Measurements from ENCODE around the gene RTN4RL1.

The RTN4RL1 gene, protein sequence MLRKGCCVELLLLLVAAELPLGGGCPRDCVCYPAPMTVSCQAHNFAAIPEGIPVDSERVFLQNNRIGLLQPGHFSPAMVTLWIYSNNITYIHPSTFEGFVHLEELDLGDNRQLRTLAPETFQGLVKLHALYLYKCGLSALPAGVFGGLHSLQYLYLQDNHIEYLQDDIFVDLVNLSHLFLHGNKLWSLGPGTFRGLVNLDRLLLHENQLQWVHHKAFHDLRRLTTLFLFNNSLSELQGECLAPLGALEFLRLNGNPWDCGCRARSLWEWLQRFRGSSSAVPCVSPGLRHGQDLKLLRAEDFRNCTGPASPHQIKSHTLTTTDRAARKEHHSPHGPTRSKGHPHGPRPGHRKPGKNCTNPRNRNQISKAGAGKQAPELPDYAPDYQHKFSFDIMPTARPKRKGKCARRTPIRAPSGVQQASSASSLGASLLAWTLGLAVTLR

DNA sequence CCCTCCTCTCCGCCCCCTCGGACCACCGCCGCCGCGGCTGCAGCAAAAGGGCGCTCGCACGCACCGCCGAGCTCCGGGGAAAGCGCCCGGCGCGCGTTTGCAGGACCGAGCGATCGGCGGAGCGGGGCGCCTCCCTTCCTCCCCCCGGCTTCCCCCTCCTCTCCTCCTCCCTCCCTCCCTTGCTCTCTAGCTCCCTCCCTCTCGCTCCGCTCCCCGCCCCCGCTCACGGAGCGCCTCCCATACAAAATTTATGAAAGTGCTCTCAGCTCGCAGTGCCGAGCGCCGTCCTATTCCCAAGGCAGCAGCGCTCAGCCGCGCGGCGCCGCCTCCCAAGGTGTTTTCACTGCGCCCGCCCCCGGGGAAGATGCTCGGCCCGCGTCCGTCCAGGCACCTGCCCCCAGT lies at the start of gene RTN4RL1:
TSS of gene RTN4RL1 (minus strand) at position 115 of the 402 bp plus-strand sequence. CDS start 469 bp downstream, outside the sequence.
- DNase-seq (ENCODE audit: low read depth), result no peak

DNA sequence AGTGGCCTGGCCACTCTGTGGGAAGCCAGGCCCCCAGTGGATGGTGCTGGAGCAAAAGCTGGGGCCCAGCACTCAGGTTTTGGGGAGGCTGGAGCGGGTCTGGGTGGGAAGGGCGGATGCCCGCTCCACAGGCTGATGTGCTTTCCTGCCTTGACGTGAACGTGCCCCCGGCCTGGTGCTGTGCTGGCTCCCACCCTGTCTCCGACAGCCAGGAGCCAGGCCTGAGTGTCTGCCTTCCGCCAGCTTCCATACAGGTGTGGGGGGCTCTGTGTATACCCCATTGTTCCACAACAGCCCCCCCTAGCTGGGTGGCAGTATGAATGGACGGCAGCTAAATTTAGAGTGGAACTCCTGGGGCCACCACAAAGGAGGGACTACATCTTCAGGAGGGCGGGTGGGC lies 49.8 kb upstream of the RTN4RL1 start:
- no peak for DNase-seq (ENCODE audit: low read depth)

DNA sequence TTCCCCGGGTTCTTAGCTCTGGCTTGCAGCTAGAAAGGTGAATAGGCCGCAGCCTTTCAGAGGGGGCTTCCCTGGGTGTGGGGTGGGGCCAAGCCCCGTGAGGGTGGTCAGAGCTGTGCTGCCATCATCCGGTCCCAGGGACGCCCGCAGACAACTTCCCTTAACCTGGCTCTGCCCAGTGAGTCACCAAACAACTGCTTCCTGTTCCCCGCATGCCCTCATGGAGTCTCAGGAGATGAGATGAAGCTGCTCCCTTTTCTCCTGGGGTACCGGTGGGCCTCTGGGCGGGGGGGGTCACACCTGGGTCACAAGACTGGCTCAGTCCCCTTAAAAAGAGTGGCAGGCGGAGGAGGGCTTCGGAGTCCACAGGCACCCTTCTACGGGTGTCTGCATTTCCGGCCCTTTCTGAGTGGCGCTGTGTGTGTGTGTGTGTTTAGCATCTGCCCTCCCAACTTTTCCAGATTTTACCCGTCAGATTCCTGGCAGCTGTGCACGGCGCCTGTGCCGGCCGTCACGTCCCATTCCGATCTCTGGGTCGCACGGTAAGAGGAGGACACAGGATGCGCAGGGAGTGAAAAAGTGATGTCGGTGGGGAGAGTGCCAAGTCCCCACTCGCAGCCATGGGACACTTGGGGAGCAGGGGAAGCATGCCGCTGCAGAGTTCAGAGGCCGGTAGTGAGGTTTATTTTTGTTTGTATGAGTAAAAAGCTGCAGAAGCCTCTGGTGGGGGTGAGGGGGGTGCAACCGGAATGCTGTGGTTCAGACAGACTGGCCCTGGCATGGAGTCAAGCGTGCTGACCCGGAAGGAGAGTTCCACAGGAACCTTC lies 46.5 kb upstream of the RTN4RL1 start:
- no peak for DNase-seq (ENCODE audit: low read depth)

DNA sequence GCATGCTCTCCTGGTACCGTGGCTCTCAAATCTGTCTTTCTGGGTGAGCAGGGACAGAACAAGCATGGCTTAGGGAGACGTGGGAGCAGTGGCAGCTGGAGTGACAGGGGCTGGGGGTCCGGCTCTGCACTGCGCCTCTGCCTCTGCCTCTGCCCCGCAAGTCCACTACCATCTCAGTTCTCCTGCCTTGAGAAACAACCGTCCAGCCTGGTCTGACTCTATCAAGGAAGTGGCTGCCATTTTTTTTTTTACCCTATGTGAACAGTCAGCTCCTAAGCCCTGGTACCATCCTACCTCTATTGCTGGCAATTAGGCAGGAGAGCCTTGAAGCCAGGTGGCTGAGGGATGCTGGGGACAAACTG lies 45.9 kb upstream of the RTN4RL1 start:
- DNase-seq (ENCODE audit: low read depth), result no peak

DNA sequence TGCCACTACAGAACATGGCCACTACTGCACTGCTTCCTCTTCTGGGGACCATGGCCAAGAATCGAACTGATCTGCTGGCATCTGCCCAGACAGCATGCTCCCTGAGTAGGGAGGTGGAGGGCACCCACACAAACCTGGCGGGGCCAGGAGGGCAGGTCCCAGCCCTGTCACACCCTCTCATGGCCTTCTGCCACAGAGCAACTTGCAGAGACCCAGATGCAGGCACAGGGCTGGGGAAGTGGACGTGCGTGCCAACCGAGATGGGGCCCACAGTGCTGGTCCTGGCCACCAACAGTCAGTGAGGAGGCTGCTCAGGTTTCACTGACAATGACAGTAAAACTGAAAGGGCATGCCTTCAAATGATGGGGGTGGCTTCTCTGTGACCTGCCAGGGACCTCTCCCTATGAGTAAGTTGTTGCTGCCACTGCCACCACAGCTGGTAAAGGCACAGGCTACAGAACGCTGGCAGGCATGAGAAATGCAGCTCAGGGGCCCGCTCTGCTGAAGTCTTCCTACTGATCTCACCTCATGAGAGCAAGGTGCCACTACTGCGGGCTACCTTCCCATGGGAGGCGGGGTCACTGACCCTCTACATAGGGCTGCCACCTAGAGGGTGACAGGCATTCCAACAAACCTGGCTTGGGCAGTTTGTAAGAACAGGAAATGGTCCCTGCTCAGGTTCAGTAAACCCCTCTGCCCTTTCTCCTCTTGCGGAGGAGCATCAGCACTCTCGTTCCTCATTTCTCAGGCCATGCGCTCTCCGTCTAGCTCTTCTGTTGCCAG lies 45.3 kb upstream of the RTN4RL1 start:
- no peak for DNase-seq (ENCODE audit: low read depth)

DNA sequence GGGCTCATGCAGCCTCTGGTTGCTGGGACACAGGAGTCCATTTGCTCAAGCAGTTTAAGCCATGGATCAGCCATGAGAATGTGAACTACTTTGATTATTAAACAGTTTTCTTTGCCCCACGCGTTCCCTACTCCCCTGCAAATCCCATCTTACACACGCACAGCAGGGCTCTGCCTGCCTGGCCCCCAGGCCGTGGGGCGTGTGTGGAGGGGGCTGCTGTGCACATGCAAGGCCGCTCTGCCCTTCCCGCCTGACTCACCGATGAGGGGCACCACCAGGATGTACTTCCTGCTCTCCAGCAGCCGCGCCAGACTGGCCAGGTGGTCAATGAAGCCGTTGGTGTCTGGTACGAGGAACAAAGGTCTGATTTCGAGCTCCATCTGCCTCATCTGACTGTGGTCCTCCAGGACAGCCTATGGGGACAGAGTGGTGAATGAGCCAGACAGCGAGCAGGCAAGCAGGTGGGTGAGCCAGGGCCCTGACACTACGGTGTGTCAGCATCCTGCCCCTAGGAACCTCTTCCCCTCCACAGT lies 43.5 kb upstream of the RTN4RL1 start:
- no peak for DNase-seq (ENCODE audit: low read depth)

DNA sequence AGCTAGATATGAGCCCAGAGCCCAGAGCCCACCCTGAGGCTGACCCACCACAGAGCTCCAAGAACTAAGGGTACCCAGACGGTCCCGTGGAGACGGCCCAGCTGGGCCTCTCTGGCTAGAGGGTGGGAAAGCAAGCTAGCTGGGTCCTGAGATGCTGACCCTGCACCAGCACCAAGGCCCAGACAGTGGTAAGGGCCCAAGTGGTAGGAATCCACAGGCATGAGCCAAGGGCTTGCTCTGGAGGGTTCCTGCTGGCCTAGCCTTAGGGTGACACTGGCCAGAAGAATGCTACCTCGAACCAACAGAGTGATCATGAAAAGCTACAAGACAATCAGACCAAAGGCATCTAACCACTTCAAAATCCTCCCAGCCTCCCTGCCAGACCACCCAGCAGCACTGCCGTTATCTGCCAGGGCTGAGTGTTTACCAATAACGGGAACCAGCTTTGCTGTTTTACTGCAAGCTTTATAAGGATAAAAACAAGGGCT lies 42.9 kb upstream of the RTN4RL1 start:
- DNase-seq (ENCODE audit: low read depth), result no peak

DNA sequence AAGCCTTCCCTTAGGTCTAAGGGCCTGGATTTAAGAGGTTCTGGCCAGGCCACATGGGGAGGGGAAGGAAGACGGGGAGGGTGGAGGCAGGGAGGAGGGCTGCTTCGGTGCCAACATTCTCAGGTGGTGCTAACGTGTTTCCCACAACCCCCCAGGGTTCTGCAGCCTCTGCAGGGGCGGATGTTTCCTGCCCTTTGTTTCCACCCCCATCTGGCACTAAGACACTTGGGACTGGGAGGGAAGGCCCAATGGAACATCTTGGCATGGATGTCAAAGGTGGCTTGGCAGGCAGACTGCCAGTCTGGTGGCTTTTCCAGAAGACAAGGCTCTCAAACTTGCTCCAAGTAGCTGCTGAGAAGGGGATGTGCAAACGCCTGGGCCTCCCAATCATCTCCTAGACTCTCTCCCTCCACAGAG lies 42.5 kb upstream of the RTN4RL1 start:
- DNase-seq (ENCODE audit: low read depth), result no peak

DNA sequence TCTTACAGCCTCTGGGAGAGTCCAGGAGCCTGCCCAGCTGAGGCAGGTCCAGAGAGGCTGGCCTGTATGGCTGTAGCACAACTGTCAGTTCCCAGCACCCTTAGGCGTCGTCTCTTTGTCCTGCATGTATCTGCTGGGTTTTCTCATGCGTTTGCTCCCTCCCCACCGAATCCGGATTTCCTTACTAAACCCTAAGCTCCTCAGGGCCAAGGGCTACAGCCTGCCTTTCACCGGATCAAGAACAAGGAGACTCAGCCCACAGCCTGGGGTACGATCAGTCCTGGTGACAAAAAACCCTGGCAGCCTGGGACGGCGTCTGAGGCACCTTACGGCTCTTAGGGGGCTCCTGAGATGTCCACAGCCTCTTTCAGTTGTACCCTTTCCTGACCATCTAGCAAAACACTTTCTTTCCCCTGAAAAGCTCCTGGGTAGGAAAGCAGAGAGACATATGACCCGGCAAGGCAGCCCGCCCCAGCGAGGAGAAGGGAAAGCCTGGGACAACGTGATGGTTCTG lies 42.0 kb upstream of the RTN4RL1 start:
- no peak for DNase-seq (ENCODE audit: low read depth)

DNA sequence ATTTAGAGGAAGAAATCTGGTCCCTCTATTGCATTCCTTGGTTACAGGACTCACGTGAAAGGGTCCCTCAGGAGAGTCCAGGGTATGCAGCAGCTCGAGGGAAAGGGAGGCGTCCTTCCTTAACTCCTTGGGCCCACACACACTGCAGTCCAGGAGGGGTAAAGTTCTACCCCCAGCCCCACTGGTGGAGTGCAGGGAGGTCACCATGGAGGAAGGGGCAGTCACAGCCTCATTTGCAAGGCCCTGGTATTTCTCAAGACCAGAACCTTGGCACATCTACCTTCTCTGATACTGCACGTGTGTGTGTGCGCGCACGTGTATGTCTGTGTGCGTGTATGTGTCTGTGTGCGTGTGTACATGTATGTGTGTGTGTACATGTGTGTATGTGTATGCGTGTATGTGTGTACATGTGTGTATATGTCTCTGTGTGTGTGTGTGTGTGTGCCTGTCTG lies 40.8 kb upstream of the RTN4RL1 start:
- no peak for DNase-seq (ENCODE audit: low read depth)

DNA sequence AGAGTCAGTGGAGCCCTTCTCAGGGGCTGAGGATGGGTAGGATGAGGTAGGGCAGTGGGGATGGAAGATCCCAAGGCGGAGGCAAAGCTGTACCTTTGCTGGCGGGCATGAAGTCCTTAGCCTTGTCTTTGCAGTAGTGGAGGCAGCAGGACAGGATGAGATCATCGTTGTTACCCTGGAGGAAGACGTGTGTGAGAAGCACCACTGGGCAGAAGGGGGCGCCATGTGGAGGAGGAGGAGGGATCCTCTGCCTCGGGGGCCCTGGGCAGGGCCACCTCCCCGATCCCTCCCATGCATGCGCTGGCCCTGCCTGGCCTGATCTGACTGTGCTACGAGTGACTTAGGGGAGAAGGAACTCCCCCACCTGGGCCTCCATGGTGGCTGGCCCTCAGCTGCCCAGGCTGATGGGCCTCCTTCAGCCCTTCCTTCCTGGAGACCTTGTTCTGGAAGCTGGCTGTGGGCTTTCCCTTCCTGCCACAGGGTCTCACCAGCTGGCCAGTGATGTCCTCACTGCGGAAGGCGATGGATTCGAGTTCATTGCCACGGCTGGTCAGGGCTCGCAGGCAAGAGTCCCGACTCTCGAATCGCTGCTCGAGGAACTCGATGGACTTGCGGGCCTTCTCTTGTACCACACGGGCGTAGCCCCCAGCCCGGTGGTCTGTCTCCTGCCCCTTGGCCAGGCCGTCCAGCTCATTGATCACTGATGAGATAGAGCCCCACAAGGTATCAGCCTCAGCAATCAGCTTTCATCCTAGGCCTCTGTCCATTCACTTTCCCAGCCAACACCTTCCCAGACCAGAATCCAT lies 40.0 kb upstream of the RTN4RL1 start:
- peak; percentile 52 for DNase-seq (ENCODE audit: low read depth)

DNA sequence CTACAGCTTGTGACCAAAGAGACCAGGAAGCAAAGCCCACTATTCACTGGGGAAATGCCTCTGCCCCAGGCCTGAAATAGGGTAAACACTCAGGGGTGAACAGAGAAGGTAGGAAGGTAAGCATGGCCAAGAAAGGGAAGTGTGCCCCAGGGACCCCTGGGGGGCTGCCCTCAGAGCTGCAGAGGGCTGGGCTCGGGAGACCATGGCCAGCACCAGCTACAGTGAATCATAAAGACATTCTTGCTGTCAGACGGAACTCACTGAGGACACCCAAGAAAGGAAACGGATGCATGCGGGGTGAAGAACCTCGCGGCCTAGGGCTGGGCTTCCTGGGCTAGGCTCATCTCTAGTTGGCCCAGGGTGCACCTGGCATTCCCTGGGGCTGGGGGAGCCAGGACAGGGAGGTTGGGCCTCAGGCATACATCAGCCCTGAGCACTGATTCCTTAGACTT lies 39.4 kb upstream of the RTN4RL1 start:
- no peak for DNase-seq (ENCODE audit: low read depth)

DNA sequence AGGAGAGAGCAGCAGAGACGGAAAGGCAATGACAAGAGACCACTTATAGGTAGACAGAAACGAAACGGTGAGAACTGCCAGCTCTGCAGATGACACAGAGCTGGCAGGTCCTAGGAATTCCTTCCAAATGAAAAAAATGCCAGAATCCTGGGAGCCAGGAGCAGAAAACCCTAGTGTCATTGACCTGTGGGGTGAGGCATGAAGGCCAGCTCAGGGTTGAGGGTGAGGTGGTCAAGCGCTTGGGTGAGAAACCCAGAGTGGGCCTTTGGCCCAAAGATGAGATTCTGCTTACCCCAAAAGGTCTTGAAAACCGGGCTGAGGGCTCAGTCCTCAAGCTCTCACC lies 39.0 kb upstream of the RTN4RL1 start:
- DNase-seq (ENCODE audit: low read depth), result no peak

DNA sequence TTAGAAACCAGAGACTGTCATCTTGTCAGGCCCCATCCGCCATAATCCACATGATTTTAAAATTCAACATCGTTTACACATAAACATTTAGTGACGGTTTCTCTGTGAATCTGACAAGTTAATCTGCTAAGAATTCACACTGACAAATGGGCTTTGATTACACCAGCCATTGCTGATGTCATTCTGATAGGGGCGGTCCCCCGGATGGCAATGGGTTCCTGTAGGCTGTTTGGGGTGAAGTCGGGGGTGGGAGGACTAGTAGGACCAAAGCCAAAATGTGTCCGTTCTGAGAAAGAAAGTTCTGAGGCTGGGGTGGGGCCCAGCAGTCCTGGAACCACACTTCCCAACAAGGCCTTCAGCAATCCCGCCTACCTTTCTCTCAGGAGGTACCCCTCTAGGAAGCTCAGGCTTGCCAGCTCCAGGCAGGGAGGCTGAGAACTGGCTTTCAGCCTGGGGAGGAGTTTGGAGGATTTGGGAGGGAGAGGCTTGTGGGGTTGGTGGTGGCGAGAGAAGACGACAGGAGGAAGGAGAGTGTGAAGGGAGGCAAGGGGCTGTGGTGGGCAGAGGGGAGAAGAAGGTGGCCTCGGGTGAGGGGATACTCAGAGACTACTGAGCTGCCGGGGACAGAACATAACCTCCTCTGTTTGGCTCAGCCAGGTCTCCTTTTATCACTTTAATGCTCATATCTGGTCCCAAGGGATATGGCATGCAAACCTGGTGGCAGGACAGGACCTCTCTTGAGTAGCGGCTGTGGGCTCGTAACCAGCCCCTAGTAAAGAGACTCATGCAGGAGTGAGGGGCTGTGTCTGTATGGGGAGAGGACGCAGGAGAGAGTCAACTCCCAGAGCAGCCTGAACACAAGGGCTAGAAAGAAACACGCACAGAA lies 38.4 kb upstream of the RTN4RL1 start:
- DNase-seq (ENCODE audit: low read depth), result no peak

DNA sequence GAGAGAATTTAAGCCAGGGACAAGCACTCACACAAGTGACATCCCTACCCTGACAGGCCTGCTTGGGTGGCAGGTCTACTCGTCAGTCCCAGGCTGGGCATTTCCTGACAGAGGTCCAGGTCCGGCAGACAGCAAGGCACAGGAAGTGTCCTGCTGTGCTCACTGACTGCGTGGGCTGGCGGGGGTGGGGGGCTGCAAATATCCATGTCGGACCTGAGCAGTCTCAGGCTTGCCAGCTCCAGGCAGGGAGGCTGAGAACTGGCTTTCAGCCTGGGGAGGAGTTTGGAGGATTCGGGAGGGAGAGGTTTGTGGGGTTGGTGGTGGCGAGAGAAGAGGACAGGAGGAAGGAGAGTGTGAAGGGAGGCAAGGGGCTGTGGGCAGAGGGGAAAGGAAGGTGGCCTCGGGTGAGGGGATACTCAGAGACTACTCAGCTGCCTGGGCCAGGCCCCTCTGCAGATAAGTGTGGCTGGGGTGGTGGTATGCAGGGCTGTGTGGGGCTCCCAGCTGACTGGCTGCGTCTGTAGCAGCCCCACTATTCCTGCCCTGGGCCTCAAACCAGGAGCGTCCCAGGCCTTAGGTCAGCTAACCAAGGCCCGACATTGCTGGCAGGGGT lies 37.5 kb upstream of the RTN4RL1 start:
- no peak for DNase-seq (ENCODE audit: low read depth)

DNA sequence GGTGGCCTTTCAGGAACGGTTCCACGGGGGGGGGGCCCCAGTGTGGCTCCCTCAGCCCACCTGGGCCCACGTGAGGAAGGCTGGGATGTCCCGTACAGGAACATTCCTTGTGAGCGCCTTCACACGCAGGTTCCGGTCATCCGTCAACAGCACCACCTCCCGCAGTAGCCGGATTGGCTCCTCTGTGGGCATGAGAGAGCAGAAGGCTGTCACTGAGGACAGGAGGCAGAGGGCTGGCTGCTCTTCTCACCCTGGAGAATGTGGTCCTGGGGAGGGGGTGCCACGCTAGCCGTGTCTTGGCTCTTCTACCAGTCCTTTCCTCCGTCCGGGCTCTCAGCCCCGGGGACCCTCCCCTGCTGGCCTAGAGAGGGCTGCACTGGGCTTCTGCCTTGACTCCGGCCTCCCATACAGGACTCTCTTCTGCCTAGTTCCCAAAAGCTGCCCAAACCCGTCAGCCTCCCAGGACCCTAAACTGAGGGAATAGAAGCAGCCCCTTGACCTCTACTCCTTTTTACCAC lies 36.4 kb upstream of the RTN4RL1 start:
- DNase-seq (ENCODE audit: low read depth), result no peak

DNA sequence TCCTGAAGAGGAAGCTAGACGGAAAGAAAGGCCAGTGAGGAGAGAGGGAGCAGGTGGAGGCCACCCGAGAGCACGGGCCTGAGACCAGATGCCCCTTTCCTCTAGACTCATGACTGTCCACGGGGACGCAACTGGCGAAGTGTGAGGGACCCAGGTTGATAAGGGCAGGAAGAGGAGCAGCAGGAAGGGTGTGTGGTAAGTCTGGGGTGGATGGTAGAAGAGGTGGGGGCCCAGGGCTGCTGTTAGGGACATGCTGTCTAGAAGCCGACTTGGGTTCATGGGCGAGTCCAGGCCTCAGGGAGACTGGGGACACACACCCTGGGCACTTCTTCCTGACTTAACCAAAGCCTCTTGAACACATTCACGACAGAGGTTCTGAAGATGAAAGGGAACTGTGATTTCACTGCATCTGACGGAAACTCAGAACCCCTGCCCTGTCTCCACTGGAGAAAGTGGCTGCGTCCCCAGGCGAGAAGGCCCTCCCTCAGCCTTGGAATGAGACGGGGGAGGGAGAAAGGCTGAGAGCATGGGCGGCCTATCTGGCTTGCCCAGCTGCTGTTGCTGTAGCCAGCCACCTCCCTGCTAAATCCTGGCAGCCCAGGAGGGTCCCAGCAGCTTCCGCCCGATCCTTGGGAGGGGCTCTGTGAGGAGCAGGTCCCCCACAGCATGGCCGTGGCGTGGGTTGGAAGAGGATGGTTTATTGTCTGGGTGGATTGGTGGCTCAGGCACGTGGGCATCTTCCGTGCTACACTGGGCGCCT lies 35.7 kb upstream of the RTN4RL1 start:
- no peak for DNase-seq (ENCODE audit: low read depth)

DNA sequence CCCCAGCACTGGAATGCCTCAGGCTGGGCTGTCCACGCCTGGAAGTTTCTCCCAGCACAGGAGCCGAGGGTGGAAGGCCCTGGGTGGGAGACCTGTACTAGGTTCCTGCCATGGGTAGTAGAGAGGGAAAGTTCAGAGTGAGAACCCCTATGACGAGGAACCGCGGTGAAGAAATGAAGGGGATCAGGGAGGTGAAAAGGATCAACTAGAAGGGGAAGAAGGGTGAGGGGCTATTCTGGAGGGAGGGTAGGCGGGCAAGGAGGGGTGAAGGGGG lies 35.2 kb upstream of the RTN4RL1 start:
- DNase-seq (ENCODE audit: low read depth), result no peak
